UCSD-AML1 (cell line): Measurements from ENCODE around the gene CHRNB1.
A peak's percentile ranks its signal among the peaks of the same experiment; 100 is the strongest.

Source experiments
- DNase-seq: peaks from one replicate; lab custom pipeline; 2025; ENCODE audit not compliant: unreplicated experiment; lab: John Stamatoyannopoulos, UW

The CHRNB1 gene

GRCh38 chr17:7483255-7484066 is 38.6 kb downstream of the CHRNB1 start:
- peak; percentile 95 for DNase-seq

- peak; percentile 99 for DNase-seq
These were observed 39.4 kb downstream of the CHRNB1 start, which contains the start of gene POLR2A for GRCh38 chr17:7484067-7484918. POLR2A (plus strand) TSS chr17:7484366.

- no peak for DNase-seq
These were observed 40.1 kb downstream of the CHRNB1 start for GRCh38 chr17:7484919-7485377.

GRCh38 chr17:7486181-7486580 is 41.3 kb downstream of the CHRNB1 start:
- DNase-seq: no peak

GRCh38 chr17:7490144-7490543 is 45.3 kb downstream of the CHRNB1 start:
- no peak for DNase-seq

DNA sequence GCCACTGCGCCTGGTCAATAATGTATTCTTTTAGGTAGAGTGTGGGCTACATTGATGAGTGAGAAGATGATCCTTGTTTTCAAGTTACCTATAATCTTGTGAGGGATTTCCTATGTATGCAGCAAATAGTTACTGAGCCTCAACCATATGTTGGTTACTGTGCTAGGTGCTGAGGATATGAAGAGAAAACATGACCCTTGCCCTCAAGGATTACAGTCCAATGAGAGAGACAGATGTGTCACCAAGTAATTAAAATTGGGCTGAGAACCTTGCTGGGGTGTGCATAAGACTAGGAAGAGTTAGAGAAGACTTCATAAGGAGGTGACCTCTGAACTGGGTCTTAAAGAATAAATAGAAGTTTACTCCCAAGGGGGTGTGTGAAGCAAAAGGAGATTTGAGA is 46.7 kb downstream of the CHRNB1 start:
- DNase-seq: no peak

DNA sequence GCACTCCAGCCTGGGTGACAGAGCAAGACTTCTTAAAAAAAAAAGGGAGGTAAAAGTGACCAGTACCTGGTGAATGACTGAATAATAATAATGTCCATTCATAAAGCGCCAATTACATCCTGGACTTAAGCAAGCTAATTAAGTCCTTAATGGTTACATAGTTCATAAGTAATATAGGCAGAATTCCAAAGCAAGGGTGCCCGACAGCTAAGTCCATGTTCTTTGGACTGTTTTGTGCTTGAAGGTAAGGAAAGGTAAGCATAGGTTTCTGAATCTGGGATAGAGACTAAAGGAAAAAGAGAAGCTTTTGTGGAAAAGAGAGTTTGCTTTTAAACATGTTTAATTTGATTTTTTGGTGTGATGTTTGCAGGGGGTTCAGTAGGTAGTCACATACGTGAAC is 49.1 kb downstream of the CHRNB1 start:
- no peak for DNase-seq

DNA sequence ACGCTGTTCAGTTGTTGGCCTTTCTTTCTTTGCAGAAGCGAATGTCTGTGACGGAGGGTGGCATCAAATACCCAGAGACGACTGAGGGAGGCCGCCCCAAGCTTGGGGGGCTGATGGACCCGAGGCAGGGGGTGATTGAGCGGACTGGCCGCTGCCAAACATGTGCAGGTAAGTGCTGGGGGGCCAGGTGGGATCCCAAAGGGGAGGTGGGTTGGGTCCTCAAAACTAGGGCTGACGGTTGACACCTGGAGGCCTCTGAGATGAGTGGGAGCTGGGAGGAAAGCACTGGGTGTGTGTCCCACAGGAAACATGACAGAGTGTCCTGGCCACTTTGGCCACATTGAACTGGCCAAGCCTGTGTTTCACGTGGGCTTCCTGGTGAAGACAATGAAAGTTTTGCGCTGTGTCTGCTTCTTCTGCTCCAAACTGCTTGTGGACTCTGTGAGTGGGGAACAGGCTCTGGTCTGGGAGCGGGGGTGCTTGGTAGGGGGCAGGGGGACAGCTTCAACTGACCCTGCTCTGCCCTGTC is 51.1 kb downstream of the CHRNB1 start:
- no peak for DNase-seq

DNA sequence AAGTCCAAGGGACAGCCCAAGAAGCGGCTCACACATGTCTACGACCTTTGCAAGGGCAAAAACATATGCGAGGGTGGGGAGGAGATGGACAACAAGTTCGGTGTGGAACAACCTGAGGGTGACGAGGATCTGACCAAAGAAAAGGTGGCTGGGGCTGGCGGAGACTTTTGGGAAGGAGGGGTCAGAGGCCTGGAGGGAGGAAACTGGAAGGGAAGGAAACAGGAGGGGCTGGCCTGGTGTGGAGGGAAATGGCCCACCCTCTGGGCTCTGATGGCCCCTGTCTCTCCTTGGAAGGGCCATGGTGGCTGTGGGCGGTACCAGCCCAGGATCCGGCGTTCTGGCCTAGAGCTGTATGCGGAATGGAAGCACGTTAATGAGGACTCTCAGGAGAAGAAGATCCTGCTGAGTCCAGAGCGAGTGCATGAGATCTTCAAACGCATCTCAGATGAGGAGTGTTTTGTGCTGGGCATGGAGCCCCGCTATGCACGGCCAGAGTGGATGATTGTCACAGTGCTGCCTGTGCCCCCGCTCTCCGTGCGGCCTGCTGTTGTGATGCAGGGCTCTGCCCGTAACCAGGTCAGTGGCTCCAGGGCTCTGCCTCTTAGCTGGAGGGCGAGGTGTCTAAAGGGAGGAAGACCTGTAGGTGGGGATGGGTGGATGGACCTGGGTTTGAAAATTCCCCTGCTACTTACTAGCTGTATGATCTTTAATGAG is 51.8 kb downstream of the CHRNB1 start:
- no peak for DNase-seq

DNA sequence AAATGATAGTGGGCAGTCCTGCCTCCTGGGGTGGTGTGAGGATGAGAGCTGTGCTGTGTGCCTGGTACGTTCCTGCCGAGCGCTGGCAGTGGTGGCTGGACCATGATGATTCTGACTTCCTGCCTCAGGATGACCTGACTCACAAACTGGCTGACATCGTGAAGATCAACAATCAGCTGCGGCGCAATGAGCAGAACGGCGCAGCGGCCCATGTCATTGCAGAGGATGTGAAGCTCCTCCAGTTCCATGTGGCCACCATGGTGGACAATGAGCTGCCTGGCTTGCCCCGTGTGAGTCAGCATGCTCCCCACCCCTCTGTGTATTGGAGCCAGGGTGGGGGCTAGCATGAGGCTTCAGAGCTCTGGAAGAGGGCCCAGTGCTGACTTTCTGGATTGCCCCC is 52.4 kb downstream of the CHRNB1 start:
- DNase-seq: no peak

DNA sequence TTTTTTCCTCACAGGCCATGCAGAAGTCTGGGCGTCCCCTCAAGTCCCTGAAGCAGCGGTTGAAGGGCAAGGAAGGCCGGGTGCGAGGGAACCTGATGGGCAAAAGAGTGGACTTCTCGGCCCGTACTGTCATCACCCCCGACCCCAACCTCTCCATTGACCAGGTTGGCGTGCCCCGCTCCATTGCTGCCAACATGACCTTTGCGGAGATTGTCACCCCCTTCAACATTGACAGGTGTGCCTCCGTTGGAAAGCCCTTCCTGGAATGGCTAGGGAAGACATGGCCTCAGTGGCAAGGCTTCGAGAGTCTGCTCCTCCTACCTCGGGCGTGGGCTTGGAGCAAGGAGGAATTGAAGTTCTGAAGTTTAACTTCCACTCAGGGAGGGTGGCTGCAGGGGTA is 52.8 kb downstream of the CHRNB1 start:
- DNase-seq: no peak

GRCh38 chr17:7499161-7499560 is 54.3 kb downstream of the CHRNB1 start:
- no peak for DNase-seq

GRCh38 chr17:7501729-7502128 is 56.9 kb downstream of the CHRNB1 start:
- DNase-seq: no peak

DNA sequence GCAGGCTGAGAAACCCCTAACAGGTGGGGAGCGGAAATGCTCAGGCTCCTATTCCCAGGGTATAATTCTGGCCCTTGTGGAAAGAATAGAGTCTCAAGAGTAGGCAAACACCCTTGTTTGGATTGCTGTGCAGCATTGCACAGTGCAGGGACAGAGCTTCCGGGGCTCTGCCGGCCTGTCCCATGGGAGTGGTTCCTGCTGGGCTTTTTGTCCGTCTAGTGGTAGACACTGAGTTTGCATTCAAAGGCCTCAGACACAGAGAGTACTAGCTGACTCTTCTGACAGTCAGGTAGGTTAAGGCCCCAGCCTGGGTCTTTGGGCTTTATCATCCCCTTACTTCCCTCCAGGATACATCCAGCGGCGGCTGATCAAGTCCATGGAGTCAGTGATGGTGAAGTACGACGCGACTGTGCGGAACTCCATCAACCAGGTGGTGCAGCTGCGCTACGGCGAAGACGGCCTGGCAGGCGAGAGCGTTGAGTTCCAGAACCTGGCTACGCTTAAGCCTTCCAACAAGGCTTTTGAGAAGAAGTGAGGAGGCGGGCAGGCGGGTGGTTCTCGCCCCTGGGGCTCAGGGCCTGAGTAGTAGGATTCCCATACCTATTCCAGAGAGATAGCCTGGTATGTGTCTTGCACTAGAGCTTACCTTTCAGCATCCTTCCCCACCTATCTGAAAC is 57.4 kb downstream of the CHRNB1 start:
- DNase-seq: no peak

- DNase-seq: peak; percentile 28
These were observed 58.1 kb downstream of the CHRNB1 start for GRCh38 chr17:7502987-7503386.

DNA sequence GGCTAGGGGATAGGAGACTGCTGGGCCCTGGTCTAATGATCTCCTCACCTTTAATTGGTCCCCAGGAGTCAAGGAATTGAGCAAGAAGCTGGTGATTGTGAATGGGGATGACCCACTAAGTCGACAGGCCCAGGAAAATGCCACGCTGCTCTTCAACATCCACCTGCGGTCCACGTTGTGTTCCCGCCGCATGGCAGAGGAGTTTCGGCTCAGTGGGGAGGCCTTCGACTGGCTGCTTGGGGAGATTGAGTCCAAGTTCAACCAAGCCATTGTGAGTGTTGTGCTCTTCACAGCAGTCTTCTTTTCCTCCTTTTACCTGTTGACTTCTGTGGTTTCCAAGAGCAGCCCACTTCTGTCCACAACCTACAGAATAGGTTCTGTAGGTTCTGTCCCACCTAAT is 58.7 kb downstream of the CHRNB1 start:
- no peak for DNase-seq
